GM23338 (cell line): ENCODE measurements around the gene IFNA5. TPM values are rescaled to one million over a fixed set of nuclear protein-coding genes. Genes with fewer than 3 reads are reported as not detected.

Source experiments
- ATAC-seq: fragments of 200-7000 bp; cut with Tn5 transposase; 3 replicates; pipeline ENCODE4 v1.9.1; 2020
- DNase-seq: peaks from one replicate; pipeline ENCODE4 v3.0.0-alpha.2; 2015; ENCODE audit warnings: low spot score
- H2AFZ ChIP-seq: fragments of 200-600 bp; sonication (generic); 2 replicates; pipeline ENCODE4 v1.8.0; 2016; ENCODE audit warnings: antibody characterized with exemption, mild to moderate bottlenecking, moderate library complexity
- H3F3A ChIP-seq: fragments of 200-600 bp; sonication (generic); replicated peaks from 2 replicates; pipeline ENCODE4 v1.8.0; 2017; ENCODE audit warnings: antibody characterized with exemption, mixed run types, low read depth
- H3K27ac ChIP-seq: fragments of 200-600 bp; sonication (generic); 2 replicates; pipeline ENCODE4 v1.6.1; 2016; ENCODE audit warnings: low read depth
- H3K27me3 ChIP-seq: fragments of 200-600 bp; sonication (generic); 2 replicates; pipeline ENCODE4 v1.8.0; 2016; ENCODE audit warnings: mild to moderate bottlenecking, mixed run types, moderate library complexity; ENCODE audit not compliant: insufficient read depth
- H3K36me3 ChIP-seq: fragments of 200-600 bp; sonication (generic); 2 replicates; pipeline ENCODE4 v1.8.0; 2016; ENCODE audit warnings: mild to moderate bottlenecking; ENCODE audit not compliant: insufficient read depth
- H3K4me1 ChIP-seq: fragments of 200-600 bp; sonication (generic); 2 replicates; pipeline ENCODE4 v1.8.0; 2016; ENCODE audit warnings: mild to moderate bottlenecking, moderate library complexity; ENCODE audit not compliant: insufficient read depth
- H3K4me2 ChIP-seq: fragments of 200-600 bp; sonication (generic); 2 replicates; pipeline ENCODE4 v1.7.1; 2017; ENCODE audit warnings: mixed run types
- H3K4me3 ChIP-seq: fragments of 200-600 bp; sonication (generic); 2 replicates; pipeline ENCODE4 v1.6.1; 2016; ENCODE audit warnings: mixed run types
- H3K79me2 ChIP-seq: fragments of 200-600 bp; sonication (generic); replicated peaks from 2 replicates; pipeline ENCODE4 v1.8.0; 2017; ENCODE audit warnings: mild to moderate bottlenecking; ENCODE audit not compliant: insufficient read depth
- H3K9me2 ChIP-seq: fragments of 200-600 bp; sonication (generic); 2 replicates; pipeline ENCODE4 v1.8.0; 2017; ENCODE audit not compliant: insufficient read depth
- H4K20me1 ChIP-seq: fragments of 200-600 bp; sonication (generic); replicated peaks from 2 replicates; pipeline ENCODE4 v1.8.0; 2017; ENCODE audit warnings: mild to moderate bottlenecking; ENCODE audit not compliant: insufficient read depth
- H3K27ac Mint-ChIP-seq: 2 replicates; pipeline ENCODE4 v1.8.0; 2020; ENCODE audit warnings: inconsistent platforms, mild to moderate bottlenecking, moderate library complexity, mixed read lengths
- H3K27me3 Mint-ChIP-seq: 3 replicates; pipeline ENCODE4 v1.8.0; 2022; ENCODE audit warnings: low read depth, mild to moderate bottlenecking, moderate library complexity, mixed read lengths, inconsistent platforms; ENCODE audit not compliant: insufficient read depth, poor library complexity
- H3K36me3 Mint-ChIP-seq: 3 replicates; pipeline ENCODE4 v1.8.0; 2021; ENCODE audit warnings: low read depth, mild to moderate bottlenecking, inconsistent platforms, moderate library complexity, mixed read lengths
- H3K4me1 Mint-ChIP-seq: 3 replicates; pipeline ENCODE4 v1.8.0; 2020; ENCODE audit warnings: mild to moderate bottlenecking, inconsistent platforms, mixed read lengths
- H3K4me3 Mint-ChIP-seq: 3 replicates; pipeline ENCODE4 v1.8.0; 2021; ENCODE audit warnings: moderate library complexity, mild to moderate bottlenecking, inconsistent platforms, mixed read lengths
- H3K9me3 Mint-ChIP-seq: 3 replicates; pipeline ENCODE4 v1.8.0; 2020; ENCODE audit warnings: moderate library complexity, mild to moderate bottlenecking, inconsistent platforms, mixed read lengths
- CREB1 ChIP-seq: fragments of 250-450 bp; sonication (Bioruptor Pico); IDR thresholded peaks from 2 replicates; pipeline ENCODE4 v1.5.0; 2020; ENCODE audit warnings: low read depth, mild to moderate bottlenecking, moderate library complexity
- EZH2phosphoT487 ChIP-seq: fragments of 200-600 bp; sonication (generic); IDR thresholded peaks from one replicate; pipeline ENCODE4 v1.8.1; 2018; ENCODE audit warnings: antibody characterized with exemption; ENCODE audit not compliant: unreplicated experiment
- JUNB ChIP-seq: IDR thresholded peaks from one replicate; pipeline ENCODE4 v1.6.1; 2016; ENCODE audit warnings: antibody characterized with exemption; ENCODE audit not compliant: unreplicated experiment
- NANOG ChIP-seq: IDR thresholded peaks from 2 replicates; pipeline ENCODE4 v1.6.1; 2016; ENCODE audit warnings: antibody characterized with exemption, borderline replicate concordance
- STAT1 ChIP-seq: IDR thresholded peaks from one replicate; pipeline ENCODE4 v1.6.1; 2016; ENCODE audit warnings: antibody characterized with exemption; ENCODE audit not compliant: unreplicated experiment
- ZNF114 ChIP-seq: fragments of 250-450 bp; sonication (Bioruptor Pico); IDR thresholded peaks from 2 replicates; pipeline ENCODE4 v1.5.0; 2020; ENCODE audit warnings: mild to moderate bottlenecking, moderate library complexity
- ZNF331 ChIP-seq: fragments of 250-450 bp; sonication (Bioruptor Pico); IDR thresholded peaks from 2 replicates; pipeline ENCODE4 v1.5.0; 2020; ENCODE audit warnings: low read depth, mild to moderate bottlenecking, moderate library complexity
- polyA plus RNA-seq: library from polyadenylated mRNA; unstranded; fragments of >200 nt; fragmentation: Nextera tagmentation; extraction: Ambion mirVana; gene quantifications from 2 replicates; pipeline ENCODE4 v1.2.1, GENCODE V29; 2016
- total RNA-seq: library from RNA; depleted of rRNA; stranded (reverse); fragments of >200 nt; shearing (Covaris generic); gene quantifications from 2 replicates; pipeline ENCODE4 v1.2.3, GENCODE V29; 2014
- TF ChIP-seq, protein P1 (sequence below): fragments of 250-450 bp; sonication (Bioruptor Pico); IDR thresholded peaks from 2 replicates; pipeline ENCODE4 v1.5.0; 2020; ENCODE audit warnings: mild to moderate bottlenecking, moderate library complexity
- TF ChIP-seq, protein P2 (sequence below), 2 experiments: fragments of 200-600 bp in 1 of 2; sonication (generic) in 1 of 2; conservative IDR thresholded peaks; 2 replicates each; pipeline versions ENCODE4 v1.5.1 to v1.6.1; 2016 to 2017; ENCODE audit warnings: antibody characterized with exemption in 2 of 2, low read depth in 2 of 2, mild to moderate bottlenecking in 2 of 2, moderate library complexity in 1 of 2

Gene IFNA5
- total and polyA plus RNA-seq, 2 experiments from 2014 or later, result not detected

DNA sequence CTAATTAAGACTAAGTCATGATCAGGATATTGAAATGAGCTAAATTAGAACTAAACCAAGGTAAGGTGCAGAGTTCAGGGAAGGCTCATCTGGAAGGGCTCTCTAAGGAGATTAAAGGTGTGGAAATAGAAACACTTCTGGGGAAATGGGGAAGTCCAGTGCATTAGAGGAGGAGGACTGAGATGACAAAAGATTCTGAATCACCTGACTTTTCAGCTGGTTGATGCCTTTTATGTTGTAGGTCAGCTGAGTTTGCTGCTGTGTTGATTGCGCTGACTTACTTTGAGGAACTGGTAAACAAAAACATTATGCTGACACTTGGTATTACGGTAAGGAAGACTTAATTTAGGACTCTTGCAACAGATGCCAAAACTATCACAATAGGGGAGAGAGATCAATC is 23.8 kb downstream of the IFNA5 start (continued):
- TF ChIP-seq, protein P1, sequence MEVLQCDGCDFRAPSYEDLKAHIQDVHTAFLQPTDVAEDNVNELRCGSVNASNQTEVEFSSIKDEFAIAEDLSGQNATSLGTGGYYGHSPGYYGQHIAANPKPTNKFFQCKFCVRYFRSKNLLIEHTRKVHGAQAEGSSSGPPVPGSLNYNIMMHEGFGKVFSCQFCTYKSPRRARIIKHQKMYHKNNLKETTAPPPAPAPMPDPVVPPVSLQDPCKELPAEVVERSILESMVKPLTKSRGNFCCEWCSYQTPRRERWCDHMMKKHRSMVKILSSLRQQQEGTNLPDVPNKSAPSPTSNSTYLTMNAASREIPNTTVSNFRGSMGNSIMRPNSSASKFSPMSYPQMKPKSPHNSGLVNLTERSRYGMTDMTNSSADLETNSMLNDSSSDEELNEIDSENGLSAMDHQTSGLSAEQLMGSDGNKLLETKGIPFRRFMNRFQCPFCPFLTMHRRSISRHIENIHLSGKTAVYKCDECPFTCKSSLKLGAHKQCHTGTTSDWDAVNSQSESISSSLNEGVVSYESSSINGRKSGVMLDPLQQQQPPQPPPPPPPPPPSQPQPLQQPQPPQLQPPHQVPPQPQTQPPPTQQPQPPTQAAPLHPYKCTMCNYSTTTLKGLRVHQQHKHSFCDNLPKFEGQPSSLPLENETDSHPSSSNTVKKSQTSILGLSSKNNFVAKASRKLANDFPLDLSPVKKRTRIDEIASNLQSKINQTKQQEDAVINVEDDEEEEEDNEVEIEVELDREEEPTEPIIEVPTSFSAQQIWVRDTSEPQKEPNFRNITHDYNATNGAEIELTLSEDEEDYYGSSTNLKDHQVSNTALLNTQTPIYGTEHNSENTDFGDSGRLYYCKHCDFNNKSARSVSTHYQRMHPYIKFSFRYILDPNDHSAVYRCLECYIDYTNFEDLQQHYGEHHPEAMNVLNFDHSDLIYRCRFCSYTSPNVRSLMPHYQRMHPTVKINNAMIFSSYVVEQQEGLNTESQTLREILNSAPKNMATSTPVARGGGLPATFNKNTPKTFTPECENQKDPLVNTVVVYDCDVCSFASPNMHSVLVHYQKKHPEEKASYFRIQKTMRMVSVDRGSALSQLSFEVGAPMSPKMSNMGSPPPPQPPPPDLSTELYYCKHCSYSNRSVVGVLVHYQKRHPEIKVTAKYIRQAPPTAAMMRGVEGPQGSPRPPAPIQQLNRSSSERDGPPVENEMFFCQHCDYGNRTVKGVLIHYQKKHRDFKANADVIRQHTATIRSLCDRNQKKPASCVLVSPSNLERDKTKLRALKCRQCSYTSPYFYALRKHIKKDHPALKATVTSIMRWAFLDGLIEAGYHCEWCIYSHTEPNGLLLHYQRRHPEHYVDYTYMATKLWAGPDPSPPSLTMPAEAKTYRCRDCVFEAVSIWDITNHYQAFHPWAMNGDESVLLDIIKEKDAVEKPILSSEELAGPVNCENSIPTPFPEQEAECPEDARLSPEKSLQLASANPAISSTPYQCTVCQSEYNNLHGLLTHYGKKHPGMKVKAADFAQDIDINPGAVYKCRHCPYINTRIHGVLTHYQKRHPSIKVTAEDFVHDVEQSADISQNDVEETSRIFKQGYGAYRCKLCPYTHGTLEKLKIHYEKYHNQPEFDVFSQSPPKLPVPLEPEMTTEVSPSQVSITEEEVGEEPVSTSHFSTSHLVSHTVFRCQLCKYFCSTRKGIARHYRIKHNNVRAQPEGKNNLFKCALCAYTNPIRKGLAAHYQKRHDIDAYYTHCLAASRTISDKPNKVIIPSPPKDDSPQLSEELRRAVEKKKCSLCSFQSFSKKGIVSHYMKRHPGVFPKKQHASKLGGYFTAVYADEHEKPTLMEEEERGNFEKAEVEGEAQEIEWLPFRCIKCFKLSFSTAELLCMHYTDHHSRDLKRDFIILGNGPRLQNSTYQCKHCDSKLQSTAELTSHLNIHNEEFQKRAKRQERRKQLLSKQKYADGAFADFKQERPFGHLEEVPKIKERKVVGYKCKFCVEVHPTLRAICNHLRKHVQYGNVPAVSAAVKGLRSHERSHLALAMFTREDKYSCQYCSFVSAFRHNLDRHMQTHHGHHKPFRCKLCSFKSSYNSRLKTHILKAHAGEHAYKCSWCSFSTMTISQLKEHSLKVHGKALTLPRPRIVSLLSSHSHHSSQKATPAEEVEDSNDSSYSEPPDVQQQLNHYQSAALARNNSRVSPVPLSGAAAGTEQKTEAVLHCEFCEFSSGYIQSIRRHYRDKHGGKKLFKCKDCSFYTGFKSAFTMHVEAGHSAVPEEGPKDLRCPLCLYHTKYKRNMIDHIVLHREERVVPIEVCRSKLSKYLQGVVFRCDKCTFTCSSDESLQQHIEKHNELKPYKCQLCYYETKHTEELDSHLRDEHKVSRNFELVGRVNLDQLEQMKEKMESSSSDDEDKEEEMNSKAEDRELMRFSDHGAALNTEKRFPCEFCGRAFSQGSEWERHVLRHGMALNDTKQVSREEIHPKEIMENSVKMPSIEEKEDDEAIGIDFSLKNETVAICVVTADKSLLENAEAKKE (CRISPR knock-in tag), result no peak
- TF ChIP-seq STAT1 (no peak), JUNB (no peak), ZNF331 (CRISPR knock-in tag) (no peak), NANOG (no peak), CREB1 (CRISPR knock-in tag) (no peak), ZNF114 (no peak)

DNA sequence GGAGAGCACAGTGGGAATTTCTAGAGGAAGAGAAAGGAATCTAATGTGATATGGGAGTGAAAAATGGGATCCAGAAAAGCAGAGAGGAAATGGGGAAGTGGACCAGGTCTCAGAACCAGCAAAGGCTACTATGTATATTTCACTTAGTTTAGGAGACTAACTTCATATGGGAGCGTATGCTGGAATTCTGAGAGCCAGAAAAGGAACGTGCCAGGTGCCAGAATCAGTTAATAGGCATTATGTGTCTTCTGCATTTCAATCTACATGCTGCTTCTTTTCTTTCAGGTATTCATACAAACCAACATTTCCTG is 36.8 kb downstream of the IFNA5 start:
- H3K36me3 Mint-ChIP-seq, result no peaks in the 10 kb centered on the region
- peaks cover 72% of the 10 kb centered on the region for H3K27me3 Mint-ChIP-seq
- TF ChIP-seq ZNF331 (CRISPR knock-in tag) (no peak), EZH2phosphoT487 (no peak), NANOG (no peak), ZNF114 (no peak)
- TF ChIP-seq, protein P1 (CRISPR knock-in tag), result no peak
- TF ChIP-seq, protein P2, sequence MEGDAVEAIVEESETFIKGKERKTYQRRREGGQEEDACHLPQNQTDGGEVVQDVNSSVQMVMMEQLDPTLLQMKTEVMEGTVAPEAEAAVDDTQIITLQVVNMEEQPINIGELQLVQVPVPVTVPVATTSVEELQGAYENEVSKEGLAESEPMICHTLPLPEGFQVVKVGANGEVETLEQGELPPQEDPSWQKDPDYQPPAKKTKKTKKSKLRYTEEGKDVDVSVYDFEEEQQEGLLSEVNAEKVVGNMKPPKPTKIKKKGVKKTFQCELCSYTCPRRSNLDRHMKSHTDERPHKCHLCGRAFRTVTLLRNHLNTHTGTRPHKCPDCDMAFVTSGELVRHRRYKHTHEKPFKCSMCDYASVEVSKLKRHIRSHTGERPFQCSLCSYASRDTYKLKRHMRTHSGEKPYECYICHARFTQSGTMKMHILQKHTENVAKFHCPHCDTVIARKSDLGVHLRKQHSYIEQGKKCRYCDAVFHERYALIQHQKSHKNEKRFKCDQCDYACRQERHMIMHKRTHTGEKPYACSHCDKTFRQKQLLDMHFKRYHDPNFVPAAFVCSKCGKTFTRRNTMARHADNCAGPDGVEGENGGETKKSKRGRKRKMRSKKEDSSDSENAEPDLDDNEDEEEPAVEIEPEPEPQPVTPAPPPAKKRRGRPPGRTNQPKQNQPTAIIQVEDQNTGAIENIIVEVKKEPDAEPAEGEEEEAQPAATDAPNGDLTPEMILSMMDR (conservative IDR thresholded peaks at IDR 0.05; ENCODE audit: low read depth in 2 of 2), result no peak

More for the DNA sequence above, 36.8 kb downstream of the IFNA5 start:
- Histone ChIP-seq H3F3A (no peaks in the 10 kb centered on the region), H3K4me1 (no peaks in the 10 kb centered on the region), H3K9me2 (no peaks in the 10 kb centered on the region), H3K36me3 (no peaks in the 10 kb centered on the region), H3K27ac (no peak overlapping the region), H2AFZ (no peak overlapping the region), H3K4me3 (no peak overlapping the region), H3K27me3 (peaks cover 87% of the 10 kb centered on the region), H3K79me2 (no peaks in the 10 kb centered on the region), H4K20me1 (no peaks in the 10 kb centered on the region; the same call in 1 of the 2 replicates), H3K4me2 (no peak overlapping the region)
- no peak for ATAC-seq
- Mint-ChIP-seq H3K4me3 (no peak overlapping the region), H3K4me1 (peaks cover 5% of the 10 kb centered on the region; the same call in 1 of the 3 replicates), H3K27ac (no peak overlapping the region), H3K9me3 (peaks cover 5% of the 10 kb centered on the region)
- DNase-seq, result no peak
